NCI-H2196 treated with DMSO at 0.1 percent for 48 hours (cell line): ENCODE measurements around the gene IDI1.
"Not testable (repeated sequence)": the region's sequence is repeated elsewhere in the genome, so short reads cannot be mapped to it uniquely, and the experiment has no call there.

Experiments used
- DNase-seq: peaks from one replicate; lab custom pipeline; 2025; ENCODE audit not compliant: unreplicated experiment; lab: John Stamatoyannopoulos, UW

The IDI1 gene

DNA sequence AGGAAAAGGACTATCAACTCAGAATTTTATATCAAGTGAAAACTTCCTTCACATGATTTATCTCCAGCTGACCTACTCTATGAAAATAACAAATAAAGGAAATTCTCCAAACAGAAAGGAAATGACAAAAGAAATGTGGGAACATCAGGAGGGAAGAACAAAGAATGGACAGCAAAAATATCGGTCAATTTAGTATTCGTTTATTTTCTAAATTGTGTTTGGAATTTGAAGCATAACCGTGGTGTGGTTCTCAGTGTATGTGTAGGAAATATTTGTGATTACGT is 16.0 kb upstream of the IDI1 start:
- no peak for DNase-seq

DNA sequence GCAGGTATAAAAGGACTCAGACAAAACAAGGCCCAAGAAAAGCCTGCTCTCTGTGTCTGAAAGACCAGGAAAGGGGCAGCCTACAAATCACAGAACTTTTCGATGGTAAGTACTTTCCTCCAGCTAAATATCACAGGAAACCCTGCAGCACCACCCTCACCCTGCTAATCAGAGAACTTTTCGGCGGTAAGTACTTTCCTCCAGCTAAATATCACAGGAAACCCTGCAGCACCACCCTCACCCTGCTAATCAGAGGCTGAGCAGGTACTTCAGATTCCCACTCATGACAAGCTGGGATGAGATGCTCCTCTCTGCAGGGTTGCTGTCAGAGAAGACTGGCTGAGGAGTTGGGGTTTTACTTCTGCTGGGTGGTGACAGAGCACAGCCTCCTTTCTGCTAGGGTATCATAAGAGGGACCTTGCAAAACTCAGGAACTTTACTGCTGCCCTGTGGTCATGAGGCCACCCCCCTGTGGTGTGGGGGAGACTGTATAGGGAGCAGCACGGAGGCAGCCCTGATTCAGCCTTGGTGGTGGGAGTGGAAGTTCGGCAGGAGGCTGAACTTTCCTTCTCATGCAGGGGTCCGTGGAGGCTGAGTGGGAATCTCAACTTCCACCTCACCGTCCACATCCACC is 14.4 kb upstream of the IDI1 start:
- DNase-seq: no peak

DNA sequence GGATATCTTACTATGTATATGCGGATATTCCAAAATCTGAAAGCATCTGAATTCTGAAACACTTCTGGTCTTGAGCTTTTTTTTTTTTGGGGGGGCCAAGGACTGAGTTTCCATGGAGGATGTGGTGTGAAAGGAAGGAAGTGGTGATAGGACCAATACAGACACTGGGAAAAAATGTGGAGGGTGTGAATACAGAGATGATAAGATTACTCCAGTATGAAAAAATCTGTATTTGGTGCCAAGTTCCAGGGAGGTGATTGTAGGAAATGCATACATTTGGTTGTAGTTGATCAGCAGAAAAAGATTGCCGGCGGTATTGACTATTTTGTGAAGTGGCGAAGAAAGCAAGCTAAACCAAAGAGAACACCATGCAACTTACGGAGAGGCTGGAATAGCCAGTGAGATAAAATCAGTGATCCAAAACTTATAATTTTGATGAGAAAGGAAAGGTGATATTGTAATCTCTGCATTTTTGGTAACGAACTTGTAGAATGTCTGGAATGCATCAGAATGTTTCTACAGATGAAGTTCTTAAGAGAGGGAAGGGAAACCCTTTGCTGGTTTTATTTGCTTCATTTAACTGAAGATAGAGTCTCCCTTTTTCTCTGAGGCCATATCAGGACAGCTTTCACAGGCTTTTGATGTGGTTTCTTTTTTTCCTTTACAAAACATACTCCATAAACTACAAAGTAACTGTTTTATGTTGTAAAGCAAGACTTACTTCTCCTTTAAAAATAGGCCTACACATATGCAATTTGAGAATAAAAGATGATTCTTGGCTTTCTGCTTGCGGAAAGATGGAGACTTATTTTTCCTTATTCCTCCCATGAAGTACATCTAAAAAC is 13.2 kb upstream of the IDI1 start:
- DNase-seq: no peak

DNA sequence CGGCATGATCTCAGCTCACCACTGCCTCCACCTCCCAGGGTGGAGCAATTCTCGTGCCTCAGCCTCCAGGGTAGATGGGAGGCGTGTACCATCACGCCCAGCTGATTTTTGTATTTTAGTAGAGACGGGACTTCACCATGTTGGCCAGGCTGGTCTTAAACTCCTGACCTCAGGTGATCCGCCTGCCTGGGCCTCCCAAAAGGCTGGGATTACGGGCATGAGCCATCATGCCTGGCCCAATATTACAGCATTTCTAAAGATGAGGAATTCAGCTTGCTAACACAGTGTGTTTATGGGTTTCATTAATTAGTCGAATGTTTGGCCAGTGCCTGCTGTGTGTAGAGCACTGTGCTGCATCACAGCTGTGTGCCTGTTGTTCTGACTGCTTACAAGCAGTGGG is 11.0 kb upstream of the IDI1 start:
- DNase-seq: no peak

DNA sequence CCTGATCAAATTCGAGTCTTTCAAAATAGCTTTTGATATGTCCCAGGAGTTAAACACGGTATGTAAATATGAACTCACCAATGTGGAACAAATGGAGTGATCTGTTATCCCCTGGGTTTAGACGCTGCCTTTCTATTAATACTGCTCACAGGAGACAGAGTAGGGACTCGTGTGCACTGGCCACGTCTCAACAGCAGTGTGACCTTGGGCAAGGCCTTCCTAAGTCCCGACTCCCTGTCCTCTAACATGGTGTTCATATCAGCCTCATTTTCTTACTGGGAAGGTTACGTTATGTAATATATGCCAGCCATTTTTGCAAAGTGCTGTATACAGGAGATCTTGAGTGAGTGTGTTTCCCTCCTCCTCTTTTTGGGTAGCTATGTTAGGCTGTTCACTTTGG is 9.1 kb upstream of the IDI1 start:
- no peak for DNase-seq

DNA sequence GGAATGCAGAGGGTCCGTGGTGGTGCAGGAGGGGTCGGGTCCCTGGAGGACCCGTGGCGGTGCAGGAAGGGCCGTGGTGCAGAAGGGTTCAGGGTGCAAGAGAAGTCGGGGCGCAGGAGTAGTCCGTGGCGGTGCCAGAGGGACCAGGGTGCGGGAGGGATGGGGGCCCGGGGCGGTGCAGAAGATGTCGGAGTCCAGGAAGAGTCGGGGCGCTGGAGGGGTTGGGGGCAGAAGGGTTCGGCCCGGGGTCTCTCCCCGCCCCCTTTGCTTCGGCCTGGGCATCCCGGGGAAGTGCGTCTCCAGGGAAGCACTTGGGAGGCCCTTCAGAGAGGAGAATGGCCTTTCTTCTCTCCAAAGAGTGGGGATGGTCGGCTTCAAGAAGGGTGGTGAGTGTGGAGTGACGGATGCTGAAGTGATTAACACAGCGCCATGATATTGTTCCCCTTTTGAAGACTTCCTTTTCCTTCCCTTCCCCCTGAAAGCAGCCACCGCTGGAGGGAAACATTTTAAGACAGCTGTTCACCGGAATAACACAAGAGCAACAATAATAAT is 8.3 kb upstream of the IDI1 start:
- DNase-seq: no peak

DNA sequence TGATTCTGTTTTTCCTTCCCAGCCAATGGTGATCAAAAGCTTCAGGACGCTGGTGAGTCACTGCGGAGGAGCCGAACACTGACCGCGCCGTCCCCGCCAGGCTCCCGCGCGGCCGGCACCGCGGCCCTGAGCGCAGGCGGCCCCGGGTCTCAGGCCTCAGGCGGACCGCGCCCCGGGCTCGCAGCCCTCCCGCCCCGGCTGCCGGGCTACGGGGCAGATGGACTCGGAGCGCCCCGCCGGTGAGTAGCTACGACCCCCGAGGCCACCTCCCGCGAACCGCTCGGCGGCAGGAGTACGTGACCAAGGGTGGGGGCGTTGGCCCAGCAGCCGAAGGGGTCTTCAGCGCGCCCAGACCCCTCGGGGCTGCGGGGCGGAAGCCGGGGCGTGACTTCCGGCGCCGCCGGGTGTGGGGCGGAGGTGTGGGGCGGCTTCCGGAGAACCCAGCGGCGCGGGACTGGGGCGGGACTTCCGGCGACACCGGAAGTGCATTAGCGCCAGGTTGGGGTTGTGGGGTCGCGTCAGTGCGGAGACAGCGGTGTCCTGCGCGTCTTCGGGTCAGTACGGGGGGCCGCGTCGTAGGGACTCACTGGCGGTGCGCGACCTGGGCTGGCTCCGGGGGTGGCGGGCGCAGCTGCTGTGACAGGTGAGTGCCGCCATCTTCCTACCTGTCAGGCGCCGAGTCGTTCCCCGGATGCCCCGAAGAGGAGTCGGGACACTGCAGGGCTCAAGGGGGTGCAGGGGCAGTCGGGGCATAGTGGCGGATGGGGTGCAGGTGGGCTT is 7.6 kb upstream of the IDI1 start, which contains the start of gene WDR37:
Gene WDR37, plus strand, starts transcription at position 60 of the 780 bp plus-strand sequence. CDS start 15,771 bp downstream, outside the sequence.
- DNase-seq: no peak

DNA sequence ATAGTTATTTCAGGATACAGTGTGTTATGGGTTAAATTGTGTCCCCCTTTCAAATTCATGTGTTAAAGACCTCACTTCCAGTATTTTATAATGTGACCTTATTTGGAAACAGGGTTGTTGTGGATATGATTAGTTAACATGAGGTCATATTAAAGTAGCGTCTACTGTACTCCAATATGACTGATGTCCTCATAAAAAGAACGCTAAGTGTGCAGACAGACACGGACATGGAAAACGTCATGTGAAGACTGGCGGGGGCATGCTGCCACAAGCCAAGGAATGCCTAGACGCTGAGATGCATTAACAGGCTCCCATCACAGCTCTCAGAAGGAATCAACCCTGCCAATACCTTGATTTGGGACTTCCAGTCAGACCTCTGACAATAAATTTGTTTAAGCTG is 5.8 kb upstream of the IDI1 start:
- DNase-seq: no peak

DNA sequence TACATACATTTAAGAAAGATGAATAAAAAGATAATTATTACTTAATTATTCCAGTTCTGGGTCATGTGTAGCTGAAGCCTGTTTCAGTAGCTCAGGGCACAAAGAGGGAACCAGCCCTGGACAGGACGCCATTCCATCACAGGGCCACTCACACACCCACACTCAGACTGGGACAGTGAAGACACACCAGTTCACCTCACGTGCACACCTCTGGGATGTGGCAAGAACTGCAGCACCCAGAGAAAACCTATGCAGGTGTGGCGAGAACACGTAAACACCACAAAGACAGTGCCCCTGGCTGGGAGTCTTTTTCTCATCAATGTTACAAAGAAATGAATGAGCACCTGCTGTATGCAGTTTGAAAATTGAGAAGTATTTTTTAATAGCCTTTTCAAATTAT is 1.6 kb upstream of the IDI1 start:
- DNase-seq: no peak

DNA sequence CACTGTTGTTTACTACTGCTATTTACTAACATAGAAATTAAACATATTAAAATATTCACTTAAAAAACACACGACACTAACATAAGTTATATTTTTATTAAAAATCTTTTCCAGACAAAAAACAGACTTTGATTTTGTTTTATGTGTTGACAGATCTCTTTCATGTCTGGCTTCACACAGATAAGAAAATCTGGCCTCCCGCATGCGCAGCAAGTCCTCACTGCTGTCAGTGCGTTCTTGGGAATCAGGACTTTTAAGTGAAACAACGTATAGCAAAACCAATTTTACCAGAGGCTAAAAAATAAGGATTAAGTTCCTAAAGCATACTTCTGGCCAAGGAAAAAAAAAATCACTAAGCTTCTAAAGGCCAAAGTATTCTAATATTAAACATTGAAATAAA is 1.2 kb upstream of the IDI1 start:
- no peak for DNase-seq

DNA sequence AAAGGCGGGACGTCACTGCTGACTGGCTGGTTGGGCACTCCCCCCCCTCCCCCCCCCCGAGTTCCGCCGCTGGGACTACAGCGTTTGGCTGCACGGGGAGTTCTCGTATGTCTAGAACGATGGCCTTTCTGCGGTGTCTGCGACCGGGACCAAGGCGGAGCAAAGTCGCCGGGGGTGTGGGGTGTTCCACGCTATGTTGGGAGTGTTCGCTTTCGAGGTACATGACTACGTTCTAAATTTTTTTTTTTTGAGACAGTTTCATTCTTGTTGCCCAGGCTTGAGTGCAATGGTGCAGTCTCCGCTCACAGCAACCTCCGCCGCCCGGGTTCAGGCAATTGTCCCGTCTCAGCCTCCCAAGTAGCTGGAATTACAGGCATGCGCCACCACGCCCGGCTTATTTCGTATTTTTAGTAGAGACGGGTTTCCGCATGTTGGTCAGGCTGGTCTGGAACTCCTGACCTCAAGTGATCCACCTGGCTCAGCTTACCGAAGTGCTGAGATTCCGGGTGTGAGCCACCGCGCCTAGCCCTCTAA is 573 bp upstream of the IDI1 start:
- DNase-seq: no peak

DNA sequence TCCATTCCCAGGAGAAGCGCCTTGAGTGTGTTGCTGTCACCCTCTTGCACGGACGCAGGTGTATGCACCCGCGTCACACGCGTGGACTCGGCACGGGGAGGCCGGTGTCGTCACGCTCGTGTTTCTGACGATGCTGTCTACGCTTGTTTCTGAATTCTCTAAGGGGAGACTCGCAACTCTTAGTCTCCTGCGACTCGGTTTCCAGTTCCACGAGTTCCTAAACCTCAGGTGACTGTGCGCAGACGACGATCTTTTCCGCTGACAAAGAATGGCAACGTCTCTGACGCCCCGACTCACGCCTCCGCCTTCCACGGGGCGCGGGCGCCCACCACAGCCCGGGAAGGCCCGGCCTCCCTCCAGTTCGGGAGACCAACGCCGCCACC is 579 bp downstream of the IDI1 start:
- no peak for DNase-seq

DNA sequence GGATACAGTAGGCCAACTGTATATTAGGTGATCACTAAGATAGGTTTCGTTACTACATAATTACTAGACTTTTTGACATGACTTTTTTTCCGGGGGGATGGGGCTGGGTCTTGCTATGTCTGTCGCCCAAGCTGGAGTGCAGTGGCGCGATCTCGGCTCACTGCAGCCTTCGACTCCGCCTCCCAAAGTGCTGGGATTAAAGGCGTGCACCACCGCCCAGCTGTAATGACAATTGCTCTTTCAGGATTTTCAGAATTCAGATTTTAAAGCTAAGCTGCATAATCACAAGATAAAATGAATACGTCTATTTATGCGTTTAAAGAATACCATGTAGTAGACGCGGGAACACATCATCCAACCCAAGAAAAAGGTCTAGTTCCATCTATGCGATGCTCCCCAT is 982 bp downstream of the IDI1 start:
- no peak for DNase-seq

DNA sequence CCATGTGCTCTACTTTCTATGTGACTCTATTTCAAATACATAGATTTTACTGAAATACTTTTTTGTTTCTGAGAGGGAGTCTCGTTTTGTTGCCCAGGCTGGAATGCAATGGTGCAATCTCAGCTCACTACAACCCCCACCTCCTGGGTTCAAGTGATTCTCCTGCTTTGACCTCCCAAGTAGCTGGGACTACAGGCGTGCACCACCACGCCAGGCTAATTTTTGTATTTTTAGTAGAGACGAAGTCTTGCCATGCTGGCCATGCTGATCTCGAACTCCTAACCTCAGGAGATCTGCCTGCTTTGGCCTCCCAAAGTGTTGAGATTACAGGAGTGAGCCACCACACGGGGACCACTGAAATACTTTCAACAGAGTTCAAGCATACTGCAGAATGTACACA is 3.5 kb downstream of the IDI1 start:
- no peak for DNase-seq

DNA sequence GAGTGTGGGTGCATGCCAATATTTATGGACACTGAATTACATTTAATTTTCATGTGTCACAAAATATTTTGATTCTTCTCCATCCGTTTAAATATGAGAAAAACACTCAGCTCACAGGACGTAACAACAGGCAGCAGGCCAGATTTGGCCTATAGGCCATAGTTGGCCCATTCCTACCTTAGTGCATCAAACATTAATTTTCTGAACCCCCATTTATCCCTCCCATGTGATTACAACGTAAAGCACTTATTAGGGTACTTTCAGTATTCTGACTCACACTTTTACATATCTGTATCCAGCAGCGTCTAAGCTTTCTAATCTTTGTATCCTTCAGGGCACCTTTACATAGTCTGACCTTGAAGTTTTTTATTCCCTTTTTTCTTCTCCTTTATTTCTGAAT is 4.0 kb downstream of the IDI1 start:
- DNase-seq: no peak

DNA sequence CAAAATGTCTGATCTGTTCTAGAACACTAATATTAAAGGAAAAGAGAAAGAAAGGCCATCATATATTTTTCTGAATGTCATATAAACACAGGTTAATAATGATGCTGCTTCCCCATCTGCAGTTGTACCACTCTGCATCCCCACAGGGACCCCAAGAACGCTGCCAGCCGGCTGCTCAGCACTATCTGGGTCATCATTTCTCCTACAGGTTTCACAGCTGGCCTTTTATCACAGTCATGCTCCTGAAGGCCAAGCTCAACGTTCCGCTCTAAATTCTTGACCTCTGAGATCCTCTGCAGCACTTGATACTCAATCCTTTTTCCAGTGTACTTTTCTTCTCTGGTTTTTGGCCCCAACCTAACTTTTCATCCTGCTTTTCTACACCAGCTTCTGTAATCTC is 4.8 kb downstream of the IDI1 start:
- no peak for DNase-seq

DNA sequence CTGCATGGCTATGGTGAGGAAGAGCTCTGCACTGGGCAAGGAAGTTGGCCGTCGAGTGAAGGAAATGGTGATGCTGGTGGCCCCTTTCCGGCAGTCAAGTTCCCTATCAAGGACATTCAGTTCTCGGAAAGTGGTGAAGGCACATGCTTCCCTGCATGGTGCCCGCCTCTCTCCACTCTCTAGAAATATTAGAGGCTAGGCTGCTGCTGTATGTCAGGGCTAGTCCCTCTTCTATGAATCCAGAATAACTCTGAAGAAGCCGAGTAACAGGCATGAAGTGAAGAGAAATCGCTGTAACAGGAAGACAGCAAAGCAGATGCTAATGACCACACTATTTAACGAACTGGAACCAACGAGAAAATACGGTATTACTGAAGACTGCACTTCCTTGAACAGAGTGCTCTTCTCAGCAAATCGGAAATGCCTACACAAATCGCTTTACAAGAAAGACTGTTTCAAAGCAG is 5.4 kb downstream of the IDI1 start:
- DNase-seq: no peak

DNA sequence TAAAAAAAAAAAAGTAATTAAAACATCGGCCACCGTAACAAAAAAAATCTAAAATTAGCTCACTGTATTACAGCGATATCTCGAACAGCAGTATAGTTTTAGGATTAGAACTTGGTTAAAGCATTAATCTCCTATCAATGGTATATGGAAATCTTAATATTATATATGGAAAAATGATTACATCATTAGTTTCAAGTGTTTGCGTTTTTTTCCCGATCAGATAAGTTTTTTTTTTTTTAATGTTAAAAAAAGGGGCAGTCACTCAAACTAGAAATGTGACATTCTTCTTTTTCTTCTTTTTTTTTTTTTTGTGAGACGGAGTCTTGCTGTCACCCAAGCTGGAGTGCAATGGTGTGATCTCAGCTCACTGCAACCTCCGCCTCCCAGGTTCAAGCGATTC is 7.4 kb downstream of the IDI1 start:
- DNase-seq: no peak

DNA sequence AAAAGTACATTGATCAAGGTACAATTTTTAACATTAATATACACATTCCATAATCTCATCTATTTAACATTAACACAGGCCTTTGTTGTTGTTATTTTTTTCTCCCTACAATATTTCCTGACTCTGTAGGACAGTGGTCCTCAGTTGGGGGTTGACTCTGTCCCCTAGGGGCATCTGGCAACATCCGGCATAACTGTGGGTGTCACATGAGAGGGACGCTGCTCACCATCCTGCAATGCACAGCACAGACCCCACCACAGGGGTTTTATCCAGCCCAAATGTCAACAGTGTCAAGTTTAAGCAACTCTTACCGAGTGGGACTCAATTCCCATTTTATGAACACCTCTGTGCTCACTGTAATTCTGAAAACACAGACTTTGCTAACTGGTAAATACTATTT is 8.8 kb downstream of the IDI1 start:
- DNase-seq: no peak

DNA sequence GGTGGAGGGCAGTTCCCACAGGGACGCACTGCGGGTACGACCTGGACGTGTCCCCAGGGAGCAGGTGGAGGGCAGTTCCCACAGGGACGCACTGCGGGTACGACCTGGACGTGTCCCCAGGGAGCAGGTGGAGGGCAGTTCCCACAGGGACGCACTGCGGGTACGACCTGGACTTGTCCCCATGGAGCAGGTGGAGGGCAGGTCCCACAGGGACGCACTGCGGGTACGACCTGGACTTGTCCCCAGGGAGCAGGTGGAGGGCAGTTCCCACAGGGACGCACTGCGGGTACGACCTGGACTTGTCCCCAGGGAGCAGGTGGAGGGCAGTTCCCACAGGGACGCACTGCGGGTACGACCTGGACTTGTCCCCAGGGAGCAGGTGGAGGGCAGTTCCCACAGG is 10.2 kb downstream of the IDI1 start:
- not testable (repeated sequence) for DNase-seq

DNA sequence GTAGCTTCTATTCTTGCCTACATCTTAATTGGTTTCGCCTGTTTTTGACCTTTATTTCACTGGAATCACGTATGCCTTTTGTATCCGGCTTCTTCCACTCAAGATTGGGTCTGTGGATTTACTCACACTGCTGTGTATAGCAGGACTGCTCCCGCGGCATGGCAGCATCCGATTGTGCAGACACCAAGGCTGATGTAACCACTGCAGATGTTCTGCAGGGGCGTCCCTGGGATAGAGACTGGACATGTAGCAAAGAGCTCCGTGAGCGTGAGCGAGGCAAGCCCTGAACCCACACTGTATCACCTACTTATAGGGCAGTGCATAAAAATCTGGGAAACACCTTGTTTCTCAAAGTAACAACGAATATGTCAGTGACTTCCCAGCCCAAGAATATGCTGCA is 11.8 kb downstream of the IDI1 start:
- DNase-seq: no peak
